K562 (cell line): Measurements from ENCODE around the gene SHANK1. TPM values are rescaled to one million over a fixed set of nuclear protein-coding genes. Genes with fewer than 3 reads are reported as not detected.

ENCODE experiments used
- CHCHD3 ChIP-seq: fragments of 250-450 bp; sonication (Bioruptor Pico); IDR thresholded peaks from 2 replicates; pipeline ENCODE4 v2.1.2; 2022; ENCODE audit warnings: mild to moderate bottlenecking
- HIVEP1 ChIP-seq: fragments of 250-450 bp; sonication (Bioruptor Pico); IDR thresholded peaks from 2 replicates; pipeline ENCODE4 v1.4.0; 2020; ENCODE audit warnings: mild to moderate bottlenecking
- HNRNPK ChIP-seq: fragments of 200-400 bp; formaldehyde crosslinking; IDR thresholded peaks from one replicate; pipeline ENCODE4 v1.6.1; 2018; ENCODE audit warnings: mild to moderate bottlenecking, low read depth, low read length; ENCODE audit not compliant: poor library complexity, severe bottlenecking
- KAT7 ChIP-seq: sonication (generic); formaldehyde crosslinking; IDR thresholded peaks from 2 replicates; pipeline ENCODE4 v1.8.0; 2022; ENCODE audit warnings: missing genetic modification reagents, mild to moderate bottlenecking, borderline replicate concordance
- MAZ ChIP-seq, 2 experiments: fragments of 450-650 bp in 1 of 2; sonication (generic) in 1 of 2; formaldehyde crosslinking; IDR thresholded peaks in 1 of 2; conservative IDR thresholded peaks in 1 of 2; 2 replicates each; pipeline versions ENCODE4 v1.4.0 to v1.5.0; 2020; ENCODE audit warnings: mild to moderate bottlenecking in 1 of 2, missing genetic modification reagents in 1 of 2
- MCM7 ChIP-seq, 2 experiments: fragments of 450-650 bp; IDR thresholded peaks; 2 replicates each; pipeline ENCODE4 v1.6.1; 2016 to 2018
- MEF2D ChIP-seq: conservative IDR thresholded peaks from 2 replicates; pipeline ENCODE4 v1.6.1; 2016; ENCODE audit warnings: low read depth, missing genetic modification characterization, missing compliant biosample characterization
- NBN ChIP-seq: fragments of 450-650 bp; IDR thresholded peaks from 2 replicates; pipeline ENCODE4 v1.6.1; 2016; ENCODE audit warnings: low read depth, mild to moderate bottlenecking
- NFIC ChIP-seq: fragments of 450-650 bp; IDR thresholded peaks from 2 replicates; pipeline ENCODE4 v1.6.1; 2017; ENCODE audit warnings: mild to moderate bottlenecking, inconsistent platforms
- RBM22 ChIP-seq: fragments of 200-400 bp; formaldehyde crosslinking; IDR thresholded peaks from 2 replicates; pipeline ENCODE4 v1.6.1; 2018; ENCODE audit warnings: low read length, low read depth; ENCODE audit not compliant: poor library complexity, severe bottlenecking
- STAT6 ChIP-seq: sonication (generic); formaldehyde crosslinking; IDR thresholded peaks from 2 replicates; pipeline ENCODE4 v1.8.1; 2023; ENCODE audit warnings: mild to moderate bottlenecking, missing genetic modification reagents
- TBP ChIP-seq: optimal IDR thresholded peaks from 2 replicates; pipeline ENCODE3; 2011; ENCODE audit warnings: low read depth, low read length, improper control_type of control experiment
- THRAP3 ChIP-seq: fragments of 450-650 bp; IDR thresholded peaks from 2 replicates; pipeline ENCODE4 v1.6.1; 2016; ENCODE audit warnings: mild to moderate bottlenecking, inconsistent platforms, borderline replicate concordance
- ZC3H11A ChIP-seq: IDR thresholded peaks from 2 replicates; pipeline ENCODE4 v1.6.1; 2012; ENCODE audit warnings: low read depth, low read length, improper control_type of control experiment
- ZNF133 ChIP-seq: fragments of 250-450 bp; sonication (Bioruptor Pico); IDR thresholded peaks from 2 replicates; pipeline ENCODE4 v1.4.0; 2020; ENCODE audit warnings: mild to moderate bottlenecking
- ZNF143 ChIP-seq: sonication (generic); formaldehyde crosslinking; IDR thresholded peaks from 2 replicates; pipeline ENCODE4 v1.9.0; 2022; ENCODE audit warnings: mild to moderate bottlenecking, missing genetic modification reagents
- ZNF3 ChIP-seq: fragments of 250-450 bp; sonication (Bioruptor Pico); IDR thresholded peaks from 2 replicates; pipeline ENCODE4 v1.5.0; 2021; ENCODE audit warnings: mild to moderate bottlenecking, moderate library complexity
- ZNF444 ChIP-seq: fragments of 250-450 bp; sonication (Bioruptor Pico); IDR thresholded peaks from 2 replicates; pipeline ENCODE4 v1.4.0; 2020; ENCODE audit warnings: mild to moderate bottlenecking, moderate library complexity
- ZNF764 ChIP-seq: fragments of 250-450 bp; sonication (Bioruptor Pico); IDR thresholded peaks from 2 replicates; pipeline ENCODE4 v1.4.0; 2020; ENCODE audit warnings: low read depth, mild to moderate bottlenecking, moderate library complexity
- polyA plus RNA-seq, 8 experiments: library from polyadenylated mRNA; depleted of rRNA in 4 of 8; stranded (reverse) in 5 of 8; unstranded in 3 of 8; fragments of >200 nt; fragmentation: Nextera tagmentation in 2 of 8; fragmentation: Illumina TruSeq in 1 of 8; extraction: Ambion mirVana in 2 of 8; extraction: Trizol in 1 of 8; gene quantifications; 2 replicates each; pipeline versions ENCODE4 v1.2.1 to v1.2.3, GENCODE V29; 2011 to 2014; ENCODE audit warnings: inconsistent platforms in 1 of 8, missing spikeins in 1 of 8
- total RNA-seq, 7 experiments: library from RNA; depleted of rRNA in 6 of 7; stranded (reverse); fragments of >200 nt in 6 of 7; fragmentation: Illumina TruSeq in 2 of 7; extraction: Trizol in 2 of 7; gene quantifications; 2 replicates each; pipeline versions ENCODE4 v1.2.1 to v1.2.3, GENCODE V29; 2011 to 2021; ENCODE audit warnings: low replicate concordance in 1 of 7
- TF ChIP-seq, protein P1 (sequence below): fragments of 450-650 bp; IDR thresholded peaks from 2 replicates; pipeline ENCODE4 v1.7.1; 2018; ENCODE audit warnings: mild to moderate bottlenecking, low read depth; ENCODE audit not compliant: partially characterized antibody
- TF ChIP-seq, protein P2 (sequence below): fragments of 450-650 bp; formaldehyde crosslinking; IDR thresholded peaks from 2 replicates; pipeline ENCODE4 v1.4.0; 2022; ENCODE audit warnings: missing genetic modification characterization
- TF ChIP-seq, protein P3 (sequence below), 2 experiments: fragments of 450-650 bp in 1 of 2; sonication (generic) in 1 of 2; formaldehyde crosslinking; conservative IDR thresholded peaks; 2 replicates each; pipeline versions ENCODE4 v1.4.0 to v1.8.1; 2020 to 2022; ENCODE audit warnings: mild to moderate bottlenecking in 1 of 2, missing genetic modification reagents in 1 of 2

SHANK1 gene
- total and polyA plus RNA-seq, 9 of the 15 experiments (the other 6 are each of a cell fraction or from before 2014, with no cell fraction given), result 0.33 to 1.3 (median 0.55) TPM; not detected in 2

- TF ChIP-seq HIVEP1 (CRISPR knock-in tag) (peak; percentile 45), KAT7 (CRISPR knock-in tag) (peak; percentile 42; the same call in 1 of the 2 replicates), NFIC (no peak), MAZ (CRISPR knock-in tag; conservative IDR thresholded peaks at IDR 0.05 in 1 of 2, IDR thresholded peaks at IDR 0.05 in 1 of 2) (no peak), ZNF143 (CRISPR knock-in tag) (no peak), ZNF133 (no peak), STAT6 (CRISPR knock-in tag) (no peak), ZC3H11A (no peak), HNRNPK (no peak), CHCHD3 (CRISPR knock-in tag) (no peak), ZNF764 (no peak), TBP (no peak), MEF2D (tag) (no peak), NBN (no peak), ZNF3 (CRISPR knock-in tag) (no peak), RBM22 (no peak), MCM7 (IDR thresholded peaks at IDR 0.05) (no peak), ZNF444 (CRISPR knock-in tag) (no peak), THRAP3 (no peak)
- TF ChIP-seq, protein P1, sequence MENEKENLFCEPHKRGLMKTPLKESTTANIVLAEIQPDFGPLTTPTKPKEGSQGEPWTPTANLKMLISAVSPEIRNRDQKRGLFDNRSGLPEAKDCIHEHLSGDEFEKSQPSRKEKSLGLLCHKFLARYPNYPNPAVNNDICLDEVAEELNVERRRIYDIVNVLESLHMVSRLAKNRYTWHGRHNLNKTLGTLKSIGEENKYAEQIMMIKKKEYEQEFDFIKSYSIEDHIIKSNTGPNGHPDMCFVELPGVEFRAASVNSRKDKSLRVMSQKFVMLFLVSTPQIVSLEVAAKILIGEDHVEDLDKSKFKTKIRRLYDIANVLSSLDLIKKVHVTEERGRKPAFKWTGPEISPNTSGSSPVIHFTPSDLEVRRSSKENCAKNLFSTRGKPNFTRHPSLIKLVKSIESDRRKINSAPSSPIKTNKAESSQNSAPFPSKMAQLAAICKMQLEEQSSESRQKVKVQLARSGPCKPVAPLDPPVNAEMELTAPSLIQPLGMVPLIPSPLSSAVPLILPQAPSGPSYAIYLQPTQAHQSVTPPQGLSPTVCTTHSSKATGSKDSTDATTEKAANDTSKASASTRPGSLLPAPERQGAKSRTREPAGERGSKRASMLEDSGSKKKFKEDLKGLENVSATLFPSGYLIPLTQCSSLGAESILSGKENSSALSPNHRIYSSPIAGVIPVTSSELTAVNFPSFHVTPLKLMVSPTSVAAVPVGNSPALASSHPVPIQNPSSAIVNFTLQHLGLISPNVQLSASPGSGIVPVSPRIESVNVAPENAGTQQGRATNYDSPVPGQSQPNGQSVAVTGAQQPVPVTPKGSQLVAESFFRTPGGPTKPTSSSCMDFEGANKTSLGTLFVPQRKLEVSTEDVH, result no peak
- TF ChIP-seq, protein P2, sequence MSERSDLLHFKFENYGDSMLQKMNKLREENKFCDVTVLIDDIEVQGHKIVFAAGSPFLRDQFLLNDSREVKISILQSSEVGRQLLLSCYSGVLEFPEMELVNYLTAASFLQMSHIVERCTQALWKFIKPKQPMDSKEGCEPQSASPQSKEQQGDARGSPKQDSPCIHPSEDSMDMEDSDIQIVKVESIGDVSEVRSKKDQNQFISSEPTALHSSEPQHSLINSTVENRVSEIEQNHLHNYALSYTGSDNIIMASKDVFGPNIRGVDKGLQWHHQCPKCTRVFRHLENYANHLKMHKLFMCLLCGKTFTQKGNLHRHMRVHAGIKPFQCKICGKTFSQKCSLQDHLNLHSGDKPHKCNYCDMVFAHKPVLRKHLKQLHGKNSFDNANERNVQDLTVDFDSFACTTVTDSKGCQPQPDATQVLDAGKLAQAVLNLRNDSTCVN (CRISPR knock-in tag), result no peak
- TF ChIP-seq, protein P3, sequence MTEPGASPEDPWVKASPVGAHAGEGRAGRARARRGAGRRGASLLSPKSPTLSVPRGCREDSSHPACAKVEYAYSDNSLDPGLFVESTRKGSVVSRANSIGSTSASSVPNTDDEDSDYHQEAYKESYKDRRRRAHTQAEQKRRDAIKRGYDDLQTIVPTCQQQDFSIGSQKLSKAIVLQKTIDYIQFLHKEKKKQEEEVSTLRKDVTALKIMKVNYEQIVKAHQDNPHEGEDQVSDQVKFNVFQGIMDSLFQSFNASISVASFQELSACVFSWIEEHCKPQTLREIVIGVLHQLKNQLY (CRISPR knock-in tag; conservative IDR thresholded peaks at IDR 0.05), result no peak
Observed at GRCh38 chr19:50723735-50724521, 4.3 kb upstream of the SHANK1 start (continued).
